Smooth muscle cell (in vitro differentiated cells): Measurements from ENCODE around the gene PARD3B. TPM values are rescaled to one million over a fixed set of nuclear protein-coding genes. Genes with fewer than 3 reads are reported as not detected.

ENCODE experiments used
- DNase-seq: peaks from one replicate; lab custom pipeline; 2025; ENCODE audit not compliant: unreplicated experiment; lab: John Stamatoyannopoulos, UW
- H2AFZ ChIP-seq: fragments of 200-600 bp; sonication (generic); 2 replicates; pipeline ENCODE4 v1.6.0; 2016; ENCODE audit warnings: antibody characterized with exemption, low read depth, mild to moderate bottlenecking
- H3F3A ChIP-seq: fragments of 200-600 bp; sonication (generic); 2 replicates; pipeline ENCODE4 v1.6.0; 2017; ENCODE audit warnings: antibody characterized with exemption, low read depth
- H3K27ac ChIP-seq: fragments of 200-600 bp; sonication (generic); 2 replicates; pipeline ENCODE4 v1.5.1; 2016; ENCODE audit warnings: low read depth, mild to moderate bottlenecking
- H3K27me3 ChIP-seq: fragments of 200-600 bp; sonication (generic); 2 replicates; pipeline ENCODE4 v1.6.1; 2016; ENCODE audit warnings: low read depth, mild to moderate bottlenecking
- H3K36me3 ChIP-seq: fragments of 200-600 bp; sonication (generic); 2 replicates; pipeline ENCODE4 v1.5.1; 2016; ENCODE audit warnings: low read depth
- H3K4me1 ChIP-seq: fragments of 200-600 bp; sonication (generic); 2 replicates; pipeline ENCODE4 v1.5.1; 2016; ENCODE audit warnings: low read depth
- H3K4me2 ChIP-seq: fragments of 200-600 bp; sonication (generic); 2 replicates; pipeline ENCODE4 v1.6.0; 2016; ENCODE audit warnings: mild to moderate bottlenecking
- H3K4me3 ChIP-seq: fragments of 200-600 bp; sonication (generic); 2 replicates; pipeline ENCODE4 v1.5.1; 2016; ENCODE audit warnings: mild to moderate bottlenecking
- H3K79me2 ChIP-seq: fragments of 200-600 bp; sonication (generic); 2 replicates; pipeline ENCODE4 v1.6.0; 2016; ENCODE audit warnings: low read depth, mild to moderate bottlenecking
- H3K9ac ChIP-seq: fragments of 200-600 bp; sonication (generic); 2 replicates; pipeline ENCODE4 v1.6.0; 2016; ENCODE audit warnings: low read depth
- H3K9me3 ChIP-seq: fragments of 200-600 bp; sonication (generic); replicated peaks from 2 replicates; pipeline ENCODE4 v1.5.1; 2016; ENCODE audit warnings: low read depth
- H4K20me1 ChIP-seq: fragments of 200-600 bp; sonication (generic); 2 replicates; pipeline ENCODE4 v1.6.0; 2016; ENCODE audit warnings: low read depth
- WGBS: methylation state at CpG from one replicate; pipeline ENCODE4 v1.1.7; 2016; ENCODE audit warnings: low lambda C conversion rate; 5-methylcytosine and 5-hydroxymethylcytosine counted together
- polyA plus RNA-seq: library from polyadenylated mRNA; unstranded; fragments of >200 nt; fragmentation: Nextera tagmentation; extraction: Ambion mirVana; gene quantifications from 2 replicates; pipeline ENCODE4 v1.2.1, GENCODE V29; 2016
- total RNA-seq: library from RNA; depleted of rRNA; stranded (reverse); fragments of >200 nt; gene quantifications from 2 replicates; pipeline ENCODE4 v1.2.3, GENCODE V29; 2014
- TF ChIP-seq, protein P1 (sequence below): fragments of 200-600 bp; sonication (generic); IDR thresholded peaks from 2 replicates; pipeline ENCODE4 v1.5.1; 2017; ENCODE audit warnings: borderline replicate concordance, mild to moderate bottlenecking, antibody characterized with exemption; ENCODE audit not compliant: insufficient read depth, poor library complexity, severe bottlenecking

PARD3B gene
- total and polyA plus RNA-seq, 2 experiments from 2014 or later: 3.3 to 12.2 TPM

- 95% methylated on average over 7 of the region's 7 CpGs for WGBS
- Histone ChIP-seq H3K27ac (no peak overlapping the region), H3K36me3 (no peaks in the 10 kb centered on the region), H3K4me1 (no peaks in the 10 kb centered on the region), H3K9me3 (no peaks in the 10 kb centered on the region), H4K20me1 (no peaks in the 10 kb centered on the region), H3K4me3 (no peak overlapping the region), H3K4me2 (no peak overlapping the region), H2AFZ (no peak overlapping the region), H3K79me2 (no peaks in the 10 kb centered on the region), H3K9ac (no peak overlapping the region), H3F3A (no peaks in the 10 kb centered on the region), H3K27me3 (no peaks in the 10 kb centered on the region)
- TF ChIP-seq, protein P1, sequence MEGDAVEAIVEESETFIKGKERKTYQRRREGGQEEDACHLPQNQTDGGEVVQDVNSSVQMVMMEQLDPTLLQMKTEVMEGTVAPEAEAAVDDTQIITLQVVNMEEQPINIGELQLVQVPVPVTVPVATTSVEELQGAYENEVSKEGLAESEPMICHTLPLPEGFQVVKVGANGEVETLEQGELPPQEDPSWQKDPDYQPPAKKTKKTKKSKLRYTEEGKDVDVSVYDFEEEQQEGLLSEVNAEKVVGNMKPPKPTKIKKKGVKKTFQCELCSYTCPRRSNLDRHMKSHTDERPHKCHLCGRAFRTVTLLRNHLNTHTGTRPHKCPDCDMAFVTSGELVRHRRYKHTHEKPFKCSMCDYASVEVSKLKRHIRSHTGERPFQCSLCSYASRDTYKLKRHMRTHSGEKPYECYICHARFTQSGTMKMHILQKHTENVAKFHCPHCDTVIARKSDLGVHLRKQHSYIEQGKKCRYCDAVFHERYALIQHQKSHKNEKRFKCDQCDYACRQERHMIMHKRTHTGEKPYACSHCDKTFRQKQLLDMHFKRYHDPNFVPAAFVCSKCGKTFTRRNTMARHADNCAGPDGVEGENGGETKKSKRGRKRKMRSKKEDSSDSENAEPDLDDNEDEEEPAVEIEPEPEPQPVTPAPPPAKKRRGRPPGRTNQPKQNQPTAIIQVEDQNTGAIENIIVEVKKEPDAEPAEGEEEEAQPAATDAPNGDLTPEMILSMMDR: no peak
- DNase-seq: no peak
Measured at GRCh38 chr2:205579335-205579734, 1034.1 kb downstream of the PARD3B start.

GRCh38 chr2:205580212-205580987 lies 1035.1 kb downstream of the PARD3B start:
- H3K79me2 ChIP-seq: no peaks in the 10 kb centered on the region
- no peaks in the 10 kb centered on the region for H3K9me3 ChIP-seq
- no peaks in the 10 kb centered on the region for H4K20me1 ChIP-seq
- H3F3A ChIP-seq: no peaks in the 10 kb centered on the region
- no peak overlapping the region for H3K4me2 ChIP-seq
- H3K36me3 ChIP-seq: no peaks in the 10 kb centered on the region
- TF ChIP-seq, protein P1: no peak
- H3K27me3 ChIP-seq: no peaks in the 10 kb centered on the region
- DNase-seq: no peak
- H3K27ac ChIP-seq: no peak overlapping the region
- H3K4me1 ChIP-seq: no peaks in the 10 kb centered on the region
- no peak overlapping the region for H3K9ac ChIP-seq
- 70% methylated on average over 8 of the region's 8 CpGs for WGBS
- H2AFZ ChIP-seq: no peak overlapping the region
- H3K4me3 ChIP-seq: no peak overlapping the region

DNA sequence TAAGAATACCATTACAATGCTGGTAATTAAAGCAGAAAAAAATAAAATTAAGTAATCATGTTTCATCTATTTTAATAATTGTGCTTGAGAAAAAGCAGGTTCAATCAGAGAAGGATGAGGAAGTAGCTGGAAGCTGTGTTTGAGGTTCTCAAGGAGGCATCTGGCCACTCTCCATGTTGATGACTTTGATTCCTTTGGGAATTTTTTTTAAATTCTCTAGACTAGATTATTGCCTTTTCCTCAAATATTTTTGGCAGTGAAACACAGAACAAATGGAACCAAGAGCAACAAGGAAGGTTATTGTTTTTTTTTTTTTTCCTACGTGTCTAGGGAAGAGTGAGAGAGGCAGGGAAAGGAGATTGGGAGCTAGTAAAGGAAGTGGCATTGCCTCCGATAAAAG lies 1037.1 kb downstream of the PARD3B start:
- Histone ChIP-seq H3K9me3 (no peaks in the 10 kb centered on the region), H3K4me2 (no peak overlapping the region), H3K27ac (no peak overlapping the region), H3K36me3 (no peaks in the 10 kb centered on the region), H3K79me2 (no peaks in the 10 kb centered on the region), H3K27me3 (no peaks in the 10 kb centered on the region), H4K20me1 (no peaks in the 10 kb centered on the region), H2AFZ (no peak overlapping the region), H3K4me1 (no peaks in the 10 kb centered on the region), H3F3A (no peaks in the 10 kb centered on the region), H3K4me3 (no peak overlapping the region), H3K9ac (no peak overlapping the region)
- DNase-seq: no peak
- WGBS: 96% methylated on average over 2 of the region's 2 CpGs
- TF ChIP-seq, protein P1: no peak
